Mesenteric fat pad (tissue), 1 donor: ENCODE results near the gene SPATA31E1. TPM values are rescaled to one million over a fixed set of nuclear protein-coding genes. Genes with fewer than 3 reads are reported as not detected.
"Not testable (repeated sequence)": the region's sequence is repeated elsewhere in the genome, so short reads cannot be mapped to it uniquely, and the experiment has no call there.

Source experiments
- DNase-seq: peaks from one replicate; pipeline ENCODE4 v3.0.0-alpha.2; 2020; ENCODE audit warnings: low spot score
- total RNA-seq: library from RNA; stranded (reverse); fragmentation: NEBNext Ultra II Directional; extraction: Animal tissue kit (Norgen Biotek cat#: 25700); gene quantifications from one replicate; pipeline ENCODE4 v1.2.1, GENCODE V29; 2021
- donor health status: DM: yes; HTN: yes; CAD: no.

The SPATA31E1 gene
- total RNA-seq, 1 donor from 2014 or later, result not detected

- DNase-seq, result no peak
These were observed 2.1 kb downstream of the SPATA31E1 start for GRCh38 chr9:87884578-87885459.

- DNase-seq, result no peak
These were observed 3.0 kb downstream of the SPATA31E1 start for GRCh38 chr9:87885484-87886189.

GRCh38 chr9:87886210-87886932 is 3.7 kb downstream of the SPATA31E1 start:
- DNase-seq, result no peak

- no peak for DNase-seq
These were observed 4.3 kb downstream of the SPATA31E1 start for GRCh38 chr9:87886933-87887505.

- no peak for DNase-seq
These were observed 5.2 kb downstream of the SPATA31E1 start for GRCh38 chr9:87887661-87888480.

- DNase-seq, result no peak
These were observed 5.8 kb downstream of the SPATA31E1 start for GRCh38 chr9:87888501-87888900.

GRCh38 chr9:87889065-87889881 is 6.6 kb downstream of the SPATA31E1 start:
- DNase-seq, result no peak

- no peak for DNase-seq
These were observed 7.2 kb downstream of the SPATA31E1 start for GRCh38 chr9:87889882-87890252.

GRCh38 chr9:87890837-87891236 is 8.2 kb downstream of the SPATA31E1 start:
- DNase-seq, result no peak

GRCh38 chr9:87891754-87892153 is 9.1 kb downstream of the SPATA31E1 start:
- no peak for DNase-seq

GRCh38 chr9:87892956-87893355 is 10.3 kb downstream of the SPATA31E1 start:
- no peak for DNase-seq

- no peak for DNase-seq
These were observed 12.4 kb downstream of the SPATA31E1 start for GRCh38 chr9:87894998-87895625.

GRCh38 chr9:87896891-87897290 is 14.2 kb downstream of the SPATA31E1 start:
- DNase-seq, result no peak

GRCh38 chr9:87898151-87898550 is 15.5 kb downstream of the SPATA31E1 start:
- no peak for DNase-seq

GRCh38 chr9:87902371-87902770 is 19.7 kb downstream of the SPATA31E1 start:
- not testable (repeated sequence) for DNase-seq

- no peak for DNase-seq
These were observed 26.8 kb downstream of the SPATA31E1 start for GRCh38 chr9:87909310-87910041.

GRCh38 chr9:87910821-87911220 is 28.1 kb downstream of the SPATA31E1 start:
- no peak for DNase-seq

GRCh38 chr9:87917662-87918061 is 35.0 kb downstream of the SPATA31E1 start, which contains the start of gene SPATA31C1:
SPATA31C1 (plus strand) TSS chr9:87917962.
- DNase-seq, result not testable (repeated sequence)
